Bronchial epithelial cell (primary cell): ENCODE data around the gene RASSF1. TPM values are rescaled to one million over a fixed set of nuclear protein-coding genes. Genes with fewer than 3 reads are reported as not detected.

Source experiments
- DNase-seq: peaks from one replicate; pipeline ENCODE4 v3.0.0-alpha.2; 2010; ENCODE audit warnings: low read depth
- FAIRE-seq: peaks from 2 replicates; lab custom pipeline; 2011; peaks lifted over from hg19 to GRCh38; lab: Jason Lieb, UNC
- H3K27me3 ChIP-seq: 2 replicates; pipeline ENCODE4 v1.5.1; 2011; ENCODE audit warnings: low read length; ENCODE audit not compliant: control insufficient read depth, insufficient read depth
- H3K36me3 ChIP-seq: 2 replicates; pipeline ENCODE4 v1.5.1; 2011; ENCODE audit warnings: low read length; ENCODE audit not compliant: control insufficient read depth, insufficient read depth
- H3K4me3 ChIP-seq: 2 replicates; pipeline ENCODE4 v1.5.1; 2011; ENCODE audit warnings: mild to moderate bottlenecking, low read depth, low read length, control low read depth
- total RNA-seq: library from RNA; depleted of rRNA; stranded (reverse); fragments of >200 nt; gene quantifications from 2 replicates; pipeline ENCODE4 v1.2.1, GENCODE V29; 2014
- TF ChIP-seq, protein P1 (sequence below): IDR thresholded peaks from 2 replicates; pipeline ENCODE4 v1.5.1; 2011; ENCODE audit warnings: mild to moderate bottlenecking, moderate library complexity, low read length, control low read depth, inconsistent platforms; ENCODE audit not compliant: insufficient read depth, severe bottlenecking

Gene RASSF1
- total RNA-seq, 1 donor from 2014 or later: 25.5 TPM

DNA sequence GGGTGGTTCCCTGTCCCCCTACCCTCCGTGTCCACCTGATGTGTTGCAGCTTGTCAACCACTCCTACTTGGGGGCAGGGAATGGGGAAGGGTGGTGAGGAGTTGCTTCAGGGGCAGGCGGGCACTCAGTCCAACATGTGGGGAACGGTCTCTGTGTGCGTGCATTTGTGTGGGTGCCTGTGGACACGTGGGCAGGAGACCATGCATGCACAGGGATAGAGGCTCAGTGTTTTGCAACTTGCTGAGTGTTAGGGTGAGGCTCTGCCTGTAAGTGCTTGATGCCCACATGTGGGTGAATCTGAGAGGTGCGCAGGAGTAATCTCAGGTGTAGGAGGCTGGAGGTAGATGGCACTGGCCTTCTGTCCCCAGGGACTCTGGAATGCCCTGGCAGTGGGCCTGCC lies 43.1 kb upstream of the RASSF1 start:
- FAIRE-seq (no peak), DNase-seq (peak; percentile 70)
- Histone ChIP-seq H3K4me3 (no peak overlapping the region), H3K27me3 (peaks cover 5% of the 10 kb centered on the region), H3K36me3 (no peaks in the 10 kb centered on the region)
- TF ChIP-seq, protein P1, sequence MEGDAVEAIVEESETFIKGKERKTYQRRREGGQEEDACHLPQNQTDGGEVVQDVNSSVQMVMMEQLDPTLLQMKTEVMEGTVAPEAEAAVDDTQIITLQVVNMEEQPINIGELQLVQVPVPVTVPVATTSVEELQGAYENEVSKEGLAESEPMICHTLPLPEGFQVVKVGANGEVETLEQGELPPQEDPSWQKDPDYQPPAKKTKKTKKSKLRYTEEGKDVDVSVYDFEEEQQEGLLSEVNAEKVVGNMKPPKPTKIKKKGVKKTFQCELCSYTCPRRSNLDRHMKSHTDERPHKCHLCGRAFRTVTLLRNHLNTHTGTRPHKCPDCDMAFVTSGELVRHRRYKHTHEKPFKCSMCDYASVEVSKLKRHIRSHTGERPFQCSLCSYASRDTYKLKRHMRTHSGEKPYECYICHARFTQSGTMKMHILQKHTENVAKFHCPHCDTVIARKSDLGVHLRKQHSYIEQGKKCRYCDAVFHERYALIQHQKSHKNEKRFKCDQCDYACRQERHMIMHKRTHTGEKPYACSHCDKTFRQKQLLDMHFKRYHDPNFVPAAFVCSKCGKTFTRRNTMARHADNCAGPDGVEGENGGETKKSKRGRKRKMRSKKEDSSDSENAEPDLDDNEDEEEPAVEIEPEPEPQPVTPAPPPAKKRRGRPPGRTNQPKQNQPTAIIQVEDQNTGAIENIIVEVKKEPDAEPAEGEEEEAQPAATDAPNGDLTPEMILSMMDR: no peak

- DNase-seq (no peak), FAIRE-seq (no peak)
- no peaks in the 10 kb centered on the region for H3K36me3 ChIP-seq
- TF ChIP-seq, protein P1: no peak
- peaks cover 5% of the 10 kb centered on the region for H3K27me3 ChIP-seq
- H3K4me3 ChIP-seq: no peak overlapping the region
Observed at GRCh38 chr3:50382722-50383121, 42.1 kb upstream of the RASSF1 start.

GRCh38 chr3:50381383-50381782 lies 40.7 kb upstream of the RASSF1 start:
- Histone ChIP-seq H3K4me3 (no peak overlapping the region), H3K36me3 (no peaks in the 10 kb centered on the region), H3K27me3 (peaks cover 4% of the 10 kb centered on the region)
- TF ChIP-seq, protein P1: no peak
- DNase-seq (peak; percentile 52), FAIRE-seq (no peak)

DNA sequence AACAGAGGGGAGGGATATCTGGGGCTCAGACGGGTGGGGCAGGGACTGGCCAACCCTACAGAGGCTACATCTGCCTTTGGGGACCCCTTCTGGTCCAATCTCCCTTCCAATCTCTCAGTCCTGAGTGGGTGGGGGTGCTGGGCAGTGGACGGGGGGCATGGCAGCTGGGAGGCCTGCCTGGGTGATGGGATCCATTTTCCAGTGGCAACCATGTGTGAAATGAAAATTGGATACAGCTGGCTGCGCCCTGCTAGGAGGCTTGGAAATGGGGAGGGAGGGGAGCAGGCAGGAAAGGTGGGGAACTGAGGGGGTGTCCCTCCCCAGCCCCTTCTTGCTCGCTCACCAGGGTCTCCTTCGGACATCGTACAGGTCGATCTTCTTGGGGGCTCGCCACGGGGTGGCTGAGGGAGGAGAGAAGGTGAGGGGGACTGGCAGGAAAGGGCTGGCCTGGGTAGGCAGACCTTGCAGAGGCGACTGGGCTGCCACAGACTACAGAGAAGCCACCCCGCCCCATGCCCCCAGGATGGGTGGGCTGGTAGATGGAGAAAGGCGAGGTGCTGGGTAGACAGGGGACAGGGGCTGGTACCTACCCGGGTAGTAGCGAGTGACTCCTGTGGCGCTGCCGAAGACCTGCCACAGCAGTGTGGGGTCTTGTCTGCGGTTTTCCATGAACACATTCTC lies 39.9 kb upstream of the RASSF1 start:
- TF ChIP-seq, protein P1: no peak
- DNase-seq (no peak), FAIRE-seq (no peak)
- Histone ChIP-seq H3K4me3 (no peak overlapping the region), H3K27me3 (peaks cover 4% of the 10 kb centered on the region), H3K36me3 (no peaks in the 10 kb centered on the region)

GRCh38 chr3:50378757-50379156 lies 38.1 kb upstream of the RASSF1 start:
- TF ChIP-seq, protein P1: no peak
- DNase-seq (no peak), FAIRE-seq (peak; percentile 36)
- H3K27me3 ChIP-seq: no peaks in the 10 kb centered on the region
- H3K36me3 ChIP-seq: no peaks in the 10 kb centered on the region
- no peak overlapping the region for H3K4me3 ChIP-seq

GRCh38 chr3:50378024-50378423 lies 37.4 kb upstream of the RASSF1 start:
- TF ChIP-seq, protein P1: no peak
- no peak for FAIRE-seq
- no peak for DNase-seq
- Histone ChIP-seq H3K36me3 (no peaks in the 10 kb centered on the region), H3K27me3 (peaks cover 1% of the 10 kb centered on the region), H3K4me3 (no peak overlapping the region)
